HG02840 (cell line): ENCODE data around the gene DRD2.

Experiments
- ATAC-seq: cut with Tn5 transposase; IDR thresholded peaks from one replicate; pipeline ENCODE4 v1.9.1; 2021; ENCODE audit warnings: mild to moderate bottlenecking, moderate library complexity, moderate number of reproducible peaks; ENCODE audit not compliant: unreplicated experiment, low FRiP score

Gene DRD2

GRCh38 chr11:113447621-113448315 lies 27.4 kb downstream of the DRD2 start:
- ATAC-seq = no peak

GRCh38 chr11:113446938-113447337 lies 28.3 kb downstream of the DRD2 start:
- ATAC-seq = no peak

GRCh38 chr11:113446112-113446511 lies 29.1 kb downstream of the DRD2 start:
- ATAC-seq = no peak

GRCh38 chr11:113444502-113445123 lies 30.6 kb downstream of the DRD2 start:
- no peak for ATAC-seq

- no peak for ATAC-seq
Observed at GRCh38 chr11:113440816-113441215, 34.4 kb downstream of the DRD2 start.

- no peak for ATAC-seq
Observed at GRCh38 chr11:113436672-113437252, 38.4 kb downstream of the DRD2 start.

GRCh38 chr11:113435190-113435968 lies 39.8 kb downstream of the DRD2 start:
- no peak for ATAC-seq

DNA sequence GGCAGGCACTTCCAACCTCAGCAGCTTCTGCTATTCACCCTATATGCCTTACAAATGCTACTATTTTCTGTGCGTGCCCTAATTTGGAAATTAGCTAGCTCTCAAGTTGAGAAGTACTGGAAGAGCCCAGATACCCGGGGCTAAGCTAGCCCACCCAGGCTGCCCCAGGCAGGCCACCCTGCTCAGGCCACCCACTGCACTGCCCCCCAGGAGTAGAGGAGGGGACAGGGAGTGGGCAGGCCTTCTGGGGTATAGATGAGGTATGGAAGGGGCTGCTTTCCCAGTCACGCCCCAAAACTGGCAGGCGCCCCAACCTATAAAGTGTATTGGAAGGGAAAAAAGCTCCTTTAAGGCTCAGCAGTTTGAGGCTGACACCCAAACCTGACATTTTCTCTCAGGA lies 43.5 kb downstream of the DRD2 start:
- ATAC-seq = no peak

DNA sequence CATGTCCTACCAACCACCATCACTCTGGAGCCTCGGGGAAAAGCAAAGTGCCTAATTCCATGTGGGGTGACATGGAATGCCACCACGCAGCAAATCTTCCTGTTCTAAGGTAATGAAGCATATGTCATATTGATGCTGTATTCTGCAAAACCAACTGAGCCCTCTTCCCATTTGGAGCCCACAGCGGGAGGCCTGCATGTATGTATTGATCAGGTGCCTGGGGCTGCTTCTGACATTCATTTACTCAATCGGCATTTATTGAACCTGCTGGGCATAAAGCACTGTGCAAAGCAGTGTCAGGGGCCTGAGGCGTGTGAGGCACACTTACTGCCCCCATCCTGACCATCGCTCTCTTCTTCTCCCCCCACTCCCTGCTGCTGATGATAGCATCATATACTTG lies 48.5 kb downstream of the DRD2 start:
- no peak for ATAC-seq

DNA sequence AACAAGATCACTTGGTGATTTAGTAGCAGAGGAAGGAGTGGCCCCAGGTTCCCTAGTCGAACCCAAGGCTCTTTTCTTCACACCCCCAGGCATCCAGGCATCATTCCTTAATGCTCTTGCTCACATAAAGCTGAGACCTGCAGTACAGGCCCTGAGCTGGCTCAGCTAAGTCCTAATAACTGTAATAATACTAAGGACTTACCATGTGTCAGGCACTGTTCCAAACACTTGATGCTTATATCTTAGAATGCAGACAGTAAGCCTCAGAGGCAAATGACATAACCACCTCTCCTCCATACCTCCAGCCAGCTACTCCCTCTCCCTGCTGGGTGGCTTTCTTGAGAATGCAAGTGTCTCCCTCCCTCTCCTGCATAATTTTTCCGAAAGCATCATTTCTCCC lies 54.4 kb downstream of the DRD2 start:
- ATAC-seq = no peak

- ATAC-seq = no peak
Observed at GRCh38 chr11:113419454-113420003, 55.7 kb downstream of the DRD2 start.

DNA sequence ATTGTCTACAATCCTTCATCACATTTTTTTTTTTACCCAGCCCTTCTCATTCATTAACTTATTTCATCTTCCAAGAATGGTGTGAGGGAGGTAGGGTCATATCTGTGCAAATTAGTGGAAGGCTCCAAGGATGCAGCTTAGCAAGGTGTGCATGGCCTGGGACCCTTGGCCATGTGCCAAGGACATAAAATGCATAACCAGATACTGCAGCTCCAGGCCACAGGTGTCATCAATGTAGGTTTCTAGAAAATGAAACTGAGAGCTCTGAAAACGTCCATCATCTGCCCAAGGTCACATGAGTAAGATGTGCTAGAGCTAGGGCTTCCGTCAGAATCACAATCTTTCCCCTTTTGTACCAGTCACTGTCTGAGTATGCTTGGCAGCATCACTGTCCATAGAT lies 57.8 kb downstream of the DRD2 start:
- no peak for ATAC-seq

- ATAC-seq = no peak
Observed at GRCh38 chr11:113415343-113415742, 59.9 kb downstream of the DRD2 start.

- no peak for ATAC-seq
Observed at GRCh38 chr11:113412675-113413074, 62.5 kb downstream of the DRD2 start.

DNA sequence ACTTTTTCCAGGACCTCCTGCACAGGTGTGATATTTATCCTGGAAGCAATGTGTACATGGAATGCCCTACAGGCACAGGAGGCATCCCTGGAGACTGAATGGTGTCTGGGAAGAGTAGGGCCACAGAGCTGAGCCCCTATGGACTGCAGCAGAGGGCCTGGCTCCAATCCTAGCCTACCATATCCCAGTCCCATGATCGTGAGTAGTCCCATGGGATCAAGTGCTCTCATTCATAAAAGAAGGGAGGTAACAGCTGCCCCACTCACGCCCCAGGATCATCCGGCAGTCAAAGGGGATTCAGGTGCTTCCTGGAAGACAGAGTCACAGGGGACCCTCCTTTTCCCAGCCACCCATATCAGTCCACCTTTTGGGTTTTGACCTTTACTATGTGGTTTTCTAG lies 63.7 kb downstream of the DRD2 start:
- ATAC-seq = no peak

- ATAC-seq = no peak
Observed at GRCh38 chr11:113410414-113411135, 64.6 kb downstream of the DRD2 start.

DNA sequence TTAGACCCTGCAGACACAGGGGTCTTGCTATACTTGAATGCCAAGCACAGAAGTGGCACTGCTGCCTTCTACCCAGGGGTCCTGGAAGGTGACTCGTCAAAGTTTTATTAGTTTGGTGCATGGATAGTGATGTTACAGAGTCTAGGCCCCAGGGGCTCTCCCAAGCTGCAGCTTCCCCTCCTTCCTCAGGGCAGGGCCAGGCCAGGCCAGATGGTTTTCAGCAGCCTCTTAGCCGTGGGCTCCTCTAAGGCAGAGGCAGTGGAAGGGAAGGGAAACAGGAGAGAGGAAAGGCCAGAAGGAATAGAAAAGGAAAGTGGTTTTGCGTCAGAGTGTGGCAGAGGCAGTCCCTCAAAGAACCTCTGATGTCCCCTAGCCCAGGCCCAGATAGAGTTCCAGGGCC lies 65.7 kb downstream of the DRD2 start:
- no peak for ATAC-seq

DNA sequence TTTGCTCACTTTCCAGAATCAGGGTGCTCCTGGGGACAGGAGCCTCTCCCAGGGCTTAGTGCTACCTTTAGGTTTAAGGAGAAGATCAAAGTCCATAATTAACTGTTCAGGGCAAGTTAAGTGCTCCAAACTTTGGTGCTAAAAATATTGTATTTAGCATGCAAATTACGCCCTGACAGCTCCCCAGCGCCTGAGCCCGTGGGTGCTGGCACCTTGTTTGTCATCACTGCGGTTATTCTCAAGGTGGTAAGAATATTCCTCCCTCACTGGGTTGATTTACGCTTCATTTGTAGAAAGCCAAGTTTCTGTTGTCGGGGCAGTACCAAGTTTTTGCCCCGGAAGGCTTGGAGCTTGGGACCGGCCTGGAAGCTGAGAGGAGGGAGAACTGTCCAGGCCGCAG lies 66.3 kb downstream of the DRD2 start:
- no peak for ATAC-seq

DNA sequence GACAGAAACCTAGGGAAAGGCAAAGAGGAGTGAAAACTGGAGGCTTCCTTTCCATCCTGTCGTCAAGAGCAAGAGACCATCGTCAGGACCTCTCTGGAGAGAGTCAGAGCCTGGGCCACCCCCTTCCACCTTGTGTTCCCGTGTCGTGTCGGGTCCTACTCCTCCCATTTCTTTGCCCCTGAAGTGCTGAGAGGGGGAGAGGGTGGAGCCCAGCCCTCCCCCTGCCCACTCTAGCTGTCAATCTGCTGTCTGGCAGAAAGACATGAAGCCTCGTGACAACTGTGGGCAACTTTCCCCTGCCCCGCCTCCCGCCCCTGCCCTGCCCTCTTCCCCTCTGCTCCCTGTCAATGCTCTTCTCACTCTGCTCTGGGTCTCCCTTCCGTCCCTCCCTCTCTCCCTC lies 67.0 kb downstream of the DRD2 start:
- no peak for ATAC-seq

- no peak for ATAC-seq
Observed at GRCh38 chr11:113407163-113407562, 68.0 kb downstream of the DRD2 start.
